GM12878 (cell line): Measurements from ENCODE around the gene TNNT2. TPM values are rescaled to one million over a fixed set of nuclear protein-coding genes. Genes with fewer than 3 reads are reported as not detected.

Source experiments
- BHLHE40 ChIP-seq, 2 experiments: fragments of 450-650 bp in 1 of 2; IDR thresholded peaks; 2 replicates each; pipeline ENCODE4 v1.6.1; 2011 to 2017; ENCODE audit warnings: low read depth in 2 of 2, borderline replicate concordance in 1 of 2, improper control_type of control experiment in 1 of 2, low read length in 1 of 2, mild to moderate bottlenecking in 1 of 2
- CBFB ChIP-seq: IDR thresholded peaks from 2 replicates; pipeline ENCODE4 v1.6.1; 2016; ENCODE audit warnings: antibody characterized with exemption, low read depth
- CBX3 ChIP-seq: fragments of 200-600 bp; sonication (generic); IDR thresholded peaks from 2 replicates; pipeline ENCODE4 v1.6.1; 2016; ENCODE audit warnings: low read depth, borderline replicate concordance
- CHD4 ChIP-seq: fragments of 200-600 bp; sonication (generic); IDR thresholded peaks from 2 replicates; pipeline ENCODE4 v1.6.1; 2016; ENCODE audit warnings: mild to moderate bottlenecking
- NFXL1 ChIP-seq: fragments of 450-650 bp; IDR thresholded peaks from 2 replicates; pipeline ENCODE4 v1.6.1; 2017; ENCODE audit warnings: antibody characterized with exemption, mild to moderate bottlenecking, borderline replicate concordance
- NR2F1 ChIP-seq: fragments of 450-650 bp; conservative IDR thresholded peaks from 2 replicates; pipeline ENCODE4 v1.6.1; 2017; ENCODE audit warnings: mild to moderate bottlenecking
- RB1 ChIP-seq: fragments of 450-650 bp; formaldehyde crosslinking; IDR thresholded peaks from 2 replicates; pipeline ENCODE4 v1.6.1; 2017; ENCODE audit warnings: mild to moderate bottlenecking, borderline replicate concordance
- SIN3A ChIP-seq: IDR thresholded peaks from 2 replicates; pipeline ENCODE4 v1.6.1; 2012; ENCODE audit warnings: low read depth, low read length, improper control_type of control experiment
- SUZ12 ChIP-seq: fragments of 200-600 bp; sonication (generic); IDR thresholded peaks from one replicate; pipeline ENCODE4 v1.6.1; 2018; ENCODE audit warnings: antibody characterized with exemption, mild to moderate bottlenecking; ENCODE audit not compliant: unreplicated experiment
- TCF7 ChIP-seq: IDR thresholded peaks from 2 replicates; pipeline ENCODE4 v1.6.1; 2014; ENCODE audit warnings: antibody characterized with exemption, borderline replicate concordance
- YBX1 ChIP-seq: fragments of 450-650 bp; IDR thresholded peaks from 2 replicates; pipeline ENCODE4 v1.6.1; 2016; ENCODE audit warnings: antibody characterized with exemption
- YY1 ChIP-seq: IDR thresholded peaks from 2 replicates; pipeline ENCODE4 v1.6.1; 2011; ENCODE audit warnings: low read depth, mild to moderate bottlenecking, low read length
- polyA plus RNA-seq, 11 experiments: library from polyadenylated mRNA; depleted of rRNA in 4 of 11; unstranded in 6 of 11; stranded (reverse) in 5 of 11; fragments of >200 nt; fragmentation: Nextera tagmentation in 4 of 11; fragmentation: Illumina TruSeq in 1 of 11; extraction: Ambion mirVana in 4 of 11; extraction: Trizol in 1 of 11; gene quantifications; 1 replicate in 1 of 11; 2 replicates in 10 of 11; pipeline versions ENCODE4 v1.2.1 to v1.2.3, GENCODE V29; 2011 to 2016; ENCODE audit warnings: inconsistent platforms in 2 of 11, missing spikeins in 2 of 11, low read depth in 1 of 11
- total RNA-seq, 4 experiments: library from RNA; depleted of rRNA in 3 of 4; stranded (reverse); fragments of >200 nt in 3 of 4; fragmentation: Illumina TruSeq in 1 of 4; extraction: Trizol in 1 of 4; gene quantifications; 2 replicates each; pipeline versions ENCODE4 v1.2.1 to v1.2.3, GENCODE V29; 2013 to 2021
- TF ChIP-seq, protein P1 (sequence below): fragments of 450-650 bp; formaldehyde crosslinking; IDR thresholded peaks from 2 replicates; pipeline ENCODE4 v1.5.0; 2022; ENCODE audit warnings: mild to moderate bottlenecking, missing genetic modification characterization
- TF ChIP-seq, protein P2 (sequence below): fragments of 450-650 bp; IDR thresholded peaks from 2 replicates; pipeline ENCODE4 v1.6.1; 2017; ENCODE audit warnings: mild to moderate bottlenecking, moderate library complexity
- TF ChIP-seq, protein P3 (sequence below): fragments of 450-650 bp; IDR thresholded peaks from 2 replicates; pipeline ENCODE4 v1.6.1; 2017; ENCODE audit warnings: antibody characterized with exemption, mild to moderate bottlenecking, moderate library complexity
- TF ChIP-seq, protein P4 (sequence below): fragments of 450-650 bp; IDR thresholded peaks from 2 replicates; pipeline ENCODE4 v1.6.1; 2016; ENCODE audit warnings: mild to moderate bottlenecking
- TF ChIP-seq, protein P5 (sequence below): fragments of 450-650 bp; conservative IDR thresholded peaks from 2 replicates; pipeline ENCODE4 v1.6.1; 2017; ENCODE audit warnings: mild to moderate bottlenecking, moderate library complexity

Gene TNNT2
- total and polyA plus RNA-seq, 10 of the 15 experiments (the other 5 are each of a cell fraction or from before 2014, with no cell fraction given) = 2.2 TPM; not detected in 9

DNA sequence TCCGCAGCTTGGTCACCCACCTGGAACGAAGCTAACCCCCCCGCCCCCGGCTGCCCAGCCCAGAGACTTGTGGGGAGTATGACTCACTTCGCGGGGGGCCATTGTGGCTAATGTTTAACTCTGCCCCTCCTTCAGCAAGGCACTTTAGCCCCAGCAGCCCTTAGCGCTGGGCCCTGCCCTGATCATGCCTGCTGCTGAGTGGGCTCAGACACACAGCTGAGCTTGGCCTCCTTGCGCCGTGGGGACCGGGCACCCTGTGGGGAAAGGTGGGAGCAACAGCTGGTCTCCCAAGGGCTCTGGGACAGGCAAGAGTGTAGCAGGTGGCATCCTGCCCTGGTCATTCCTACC, 28.0 kb upstream of the TNNT2 start (continued):
- TF ChIP-seq, protein P1, sequence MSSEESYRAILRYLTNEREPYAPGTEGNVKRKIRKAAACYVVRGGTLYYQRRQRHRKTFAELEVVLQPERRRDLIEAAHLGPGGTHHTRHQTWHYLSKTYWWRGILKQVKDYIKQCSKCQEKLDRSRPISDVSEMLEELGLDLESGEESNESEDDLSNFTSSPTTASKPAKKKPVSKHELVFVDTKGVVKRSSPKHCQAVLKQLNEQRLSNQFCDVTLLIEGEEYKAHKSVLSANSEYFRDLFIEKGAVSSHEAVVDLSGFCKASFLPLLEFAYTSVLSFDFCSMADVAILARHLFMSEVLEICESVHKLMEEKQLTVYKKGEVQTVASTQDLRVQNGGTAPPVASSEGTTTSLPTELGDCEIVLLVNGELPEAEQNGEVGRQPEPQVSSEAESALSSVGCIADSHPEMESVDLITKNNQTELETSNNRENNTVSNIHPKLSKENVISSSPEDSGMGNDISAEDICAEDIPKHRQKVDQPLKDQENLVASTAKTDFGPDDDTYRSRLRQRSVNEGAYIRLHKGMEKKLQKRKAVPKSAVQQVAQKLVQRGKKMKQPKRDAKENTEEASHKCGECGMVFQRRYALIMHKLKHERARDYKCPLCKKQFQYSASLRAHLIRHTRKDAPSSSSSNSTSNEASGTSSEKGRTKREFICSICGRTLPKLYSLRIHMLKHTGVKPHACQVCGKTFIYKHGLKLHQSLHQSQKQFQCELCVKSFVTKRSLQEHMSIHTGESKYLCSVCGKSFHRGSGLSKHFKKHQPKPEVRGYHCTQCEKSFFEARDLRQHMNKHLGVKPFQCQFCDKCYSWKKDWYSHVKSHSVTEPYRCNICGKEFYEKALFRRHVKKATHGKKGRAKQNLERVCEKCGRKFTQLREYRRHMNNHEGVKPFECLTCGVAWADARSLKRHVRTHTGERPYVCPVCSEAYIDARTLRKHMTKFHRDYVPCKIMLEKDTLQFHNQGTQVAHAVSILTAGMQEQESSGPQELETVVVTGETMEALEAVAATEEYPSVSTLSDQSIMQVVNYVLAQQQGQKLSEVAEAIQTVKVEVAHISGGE = no peak
- TF ChIP-seq CBX3 (no peak), YY1 (peak; percentile 50), BHLHE40 (IDR thresholded peaks at IDR 0.05; ENCODE audit: borderline replicate concordance in 1 of 2, low read depth in 2 of 2, low read length in 1 of 2) (peak; percentile 12 to 55; a peak in 2 of 4 replicates), SIN3A (no peak), YBX1 (no peak), NFXL1 (no peak), TCF7 (no peak), NR2F1 (peak; percentile 77), RB1 (no peak), CBFB (no peak), CHD4 (no peak), SUZ12 (no peak)
- TF ChIP-seq, protein P2, sequence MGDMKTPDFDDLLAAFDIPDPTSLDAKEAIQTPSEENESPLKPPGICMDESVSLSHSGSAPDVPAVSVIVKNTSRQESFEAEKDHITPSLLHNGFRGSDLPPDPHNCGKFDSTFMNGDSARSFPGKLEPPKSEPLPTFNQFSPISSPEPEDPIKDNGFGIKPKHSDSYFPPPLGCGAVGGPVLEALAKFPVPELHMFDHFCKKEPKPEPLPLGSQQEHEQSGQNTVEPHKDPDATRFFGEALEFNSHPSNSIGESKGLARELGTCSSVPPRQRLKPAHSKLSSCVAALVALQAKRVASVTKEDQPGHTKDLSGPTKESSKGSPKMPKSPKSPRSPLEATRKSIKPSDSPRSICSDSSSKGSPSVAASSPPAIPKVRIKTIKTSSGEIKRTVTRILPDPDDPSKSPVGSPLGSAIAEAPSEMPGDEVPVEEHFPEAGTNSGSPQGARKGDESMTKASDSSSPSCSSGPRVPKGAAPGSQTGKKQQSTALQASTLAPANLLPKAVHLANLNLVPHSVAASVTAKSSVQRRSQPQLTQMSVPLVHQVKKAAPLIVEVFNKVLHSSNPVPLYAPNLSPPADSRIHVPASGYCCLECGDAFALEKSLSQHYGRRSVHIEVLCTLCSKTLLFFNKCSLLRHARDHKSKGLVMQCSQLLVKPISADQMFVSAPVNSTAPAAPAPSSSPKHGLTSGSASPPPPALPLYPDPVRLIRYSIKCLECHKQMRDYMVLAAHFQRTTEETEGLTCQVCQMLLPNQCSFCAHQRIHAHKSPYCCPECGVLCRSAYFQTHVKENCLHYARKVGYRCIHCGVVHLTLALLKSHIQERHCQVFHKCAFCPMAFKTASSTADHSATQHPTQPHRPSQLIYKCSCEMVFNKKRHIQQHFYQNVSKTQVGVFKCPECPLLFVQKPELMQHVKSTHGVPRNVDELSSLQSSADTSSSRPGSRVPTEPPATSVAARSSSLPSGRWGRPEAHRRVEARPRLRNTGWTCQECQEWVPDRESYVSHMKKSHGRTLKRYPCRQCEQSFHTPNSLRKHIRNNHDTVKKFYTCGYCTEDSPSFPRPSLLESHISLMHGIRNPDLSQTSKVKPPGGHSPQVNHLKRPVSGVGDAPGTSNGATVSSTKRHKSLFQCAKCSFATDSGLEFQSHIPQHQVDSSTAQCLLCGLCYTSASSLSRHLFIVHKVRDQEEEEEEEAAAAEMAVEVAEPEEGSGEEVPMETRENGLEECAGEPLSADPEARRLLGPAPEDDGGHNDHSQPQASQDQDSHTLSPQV = 0 out of 2 replicates have a peak, but pooled peaks have one; percentile 67
- TF ChIP-seq, protein P3, sequence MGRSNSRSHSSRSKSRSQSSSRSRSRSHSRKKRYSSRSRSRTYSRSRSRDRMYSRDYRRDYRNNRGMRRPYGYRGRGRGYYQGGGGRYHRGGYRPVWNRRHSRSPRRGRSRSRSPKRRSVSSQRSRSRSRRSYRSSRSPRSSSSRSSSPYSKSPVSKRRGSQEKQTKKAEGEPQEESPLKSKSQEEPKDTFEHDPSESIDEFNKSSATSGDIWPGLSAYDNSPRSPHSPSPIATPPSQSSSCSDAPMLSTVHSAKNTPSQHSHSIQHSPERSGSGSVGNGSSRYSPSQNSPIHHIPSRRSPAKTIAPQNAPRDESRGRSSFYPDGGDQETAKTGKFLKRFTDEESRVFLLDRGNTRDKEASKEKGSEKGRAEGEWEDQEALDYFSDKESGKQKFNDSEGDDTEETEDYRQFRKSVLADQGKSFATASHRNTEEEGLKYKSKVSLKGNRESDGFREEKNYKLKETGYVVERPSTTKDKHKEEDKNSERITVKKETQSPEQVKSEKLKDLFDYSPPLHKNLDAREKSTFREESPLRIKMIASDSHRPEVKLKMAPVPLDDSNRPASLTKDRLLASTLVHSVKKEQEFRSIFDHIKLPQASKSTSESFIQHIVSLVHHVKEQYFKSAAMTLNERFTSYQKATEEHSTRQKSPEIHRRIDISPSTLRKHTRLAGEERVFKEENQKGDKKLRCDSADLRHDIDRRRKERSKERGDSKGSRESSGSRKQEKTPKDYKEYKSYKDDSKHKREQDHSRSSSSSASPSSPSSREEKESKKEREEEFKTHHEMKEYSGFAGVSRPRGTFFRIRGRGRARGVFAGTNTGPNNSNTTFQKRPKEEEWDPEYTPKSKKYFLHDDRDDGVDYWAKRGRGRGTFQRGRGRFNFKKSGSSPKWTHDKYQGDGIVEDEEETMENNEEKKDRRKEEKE = no peak
- TF ChIP-seq, protein P4, sequence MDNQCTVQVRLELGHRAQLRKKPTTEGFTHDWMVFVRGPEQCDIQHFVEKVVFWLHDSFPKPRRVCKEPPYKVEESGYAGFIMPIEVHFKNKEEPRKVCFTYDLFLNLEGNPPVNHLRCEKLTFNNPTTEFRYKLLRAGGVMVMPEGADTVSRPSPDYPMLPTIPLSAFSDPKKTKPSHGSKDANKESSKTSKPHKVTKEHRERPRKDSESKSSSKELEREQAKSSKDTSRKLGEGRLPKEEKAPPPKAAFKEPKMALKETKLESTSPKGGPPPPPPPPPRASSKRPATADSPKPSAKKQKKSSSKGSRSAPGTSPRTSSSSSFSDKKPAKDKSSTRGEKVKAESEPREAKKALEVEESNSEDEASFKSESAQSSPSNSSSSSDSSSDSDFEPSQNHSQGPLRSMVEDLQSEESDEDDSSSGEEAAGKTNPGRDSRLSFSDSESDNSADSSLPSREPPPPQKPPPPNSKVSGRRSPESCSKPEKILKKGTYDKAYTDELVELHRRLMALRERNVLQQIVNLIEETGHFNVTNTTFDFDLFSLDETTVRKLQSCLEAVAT = 0 out of 2 replicates have a peak, but pooled peaks have one; percentile 9
- TF ChIP-seq, protein P5, sequence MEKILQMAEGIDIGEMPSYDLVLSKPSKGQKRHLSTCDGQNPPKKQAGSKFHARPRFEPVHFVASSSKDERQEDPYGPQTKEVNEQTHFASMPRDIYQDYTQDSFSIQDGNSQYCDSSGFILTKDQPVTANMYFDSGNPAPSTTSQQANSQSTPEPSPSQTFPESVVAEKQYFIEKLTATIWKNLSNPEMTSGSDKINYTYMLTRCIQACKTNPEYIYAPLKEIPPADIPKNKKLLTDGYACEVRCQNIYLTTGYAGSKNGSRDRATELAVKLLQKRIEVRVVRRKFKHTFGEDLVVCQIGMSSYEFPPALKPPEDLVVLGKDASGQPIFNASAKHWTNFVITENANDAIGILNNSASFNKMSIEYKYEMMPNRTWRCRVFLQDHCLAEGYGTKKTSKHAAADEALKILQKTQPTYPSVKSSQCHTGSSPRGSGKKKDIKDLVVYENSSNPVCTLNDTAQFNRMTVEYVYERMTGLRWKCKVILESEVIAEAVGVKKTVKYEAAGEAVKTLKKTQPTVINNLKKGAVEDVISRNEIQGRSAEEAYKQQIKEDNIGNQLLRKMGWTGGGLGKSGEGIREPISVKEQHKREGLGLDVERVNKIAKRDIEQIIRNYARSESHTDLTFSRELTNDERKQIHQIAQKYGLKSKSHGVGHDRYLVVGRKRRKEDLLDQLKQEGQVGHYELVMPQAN = 0 out of 2 replicates have a peak, but pooled peaks have one; percentile 24
